ENCODE measurements around the gene RALGAPA1.
"Not testable (repeated sequence)": the region's sequence is repeated elsewhere in the genome, so short reads cannot be mapped to it uniquely, and the experiment has no call there.

The RALGAPA1 gene

GRCh38 chr14:35666429-35667043 is 142.6 kb downstream of the RALGAPA1 start:
- Histone ChIP-seq H3K4me3 (ENCODE audit: low read length) (no peak overlapping the region), H3K27ac (ENCODE audit: low read depth, low read length) (no peak overlapping the region), H3K4me1 (ENCODE audit: control insufficient read depth, insufficient read depth, low read length) (no peaks in the 10 kb centered on the region), H3K36me3 (ENCODE audit: control insufficient read depth, insufficient read depth, low read length) (no peaks in the 10 kb centered on the region), H3K9ac (ENCODE audit: low read length) (no peak overlapping the region), H3K27me3 (ENCODE audit: control insufficient read depth, insufficient read depth, low read length) (no peaks in the 10 kb centered on the region)

- Histone ChIP-seq H3K4me1 (ENCODE audit: control insufficient read depth, insufficient read depth, low read length) (no peaks in the 10 kb centered on the region), H3K9ac (ENCODE audit: low read length) (no peak overlapping the region), H3K36me3 (ENCODE audit: control insufficient read depth, insufficient read depth, low read length) (no peaks in the 10 kb centered on the region), H3K4me3 (ENCODE audit: low read length) (no peak overlapping the region), H3K27me3 (ENCODE audit: control insufficient read depth, insufficient read depth, low read length) (no peaks in the 10 kb centered on the region), H3K27ac (ENCODE audit: low read depth, low read length) (no peak overlapping the region)
Measured at GRCh38 chr14:35661875-35662274, 147.2 kb downstream of the RALGAPA1 start.

- Histone ChIP-seq H3K4me1 (ENCODE audit: control insufficient read depth, insufficient read depth, low read length) (no peaks in the 10 kb centered on the region), H3K4me3 (ENCODE audit: low read length) (no peak overlapping the region), H3K27ac (ENCODE audit: low read depth, low read length) (no peak overlapping the region), H3K27me3 (ENCODE audit: control insufficient read depth, insufficient read depth, low read length) (no peaks in the 10 kb centered on the region), H3K36me3 (ENCODE audit: control insufficient read depth, insufficient read depth, low read length) (no peaks in the 10 kb centered on the region), H3K9ac (ENCODE audit: low read length) (no peak overlapping the region)
Measured at GRCh38 chr14:35653045-35653444, 156.1 kb downstream of the RALGAPA1 start.

GRCh38 chr14:35643513-35643912 is 165.6 kb downstream of the RALGAPA1 start:
- peaks cover 16% of the 10 kb centered on the region for H3K36me3 ChIP-seq (ENCODE audit: control insufficient read depth, insufficient read depth, low read length)

GRCh38 chr14:35637851-35638250 is 171.2 kb downstream of the RALGAPA1 start:
- Histone ChIP-seq H3K27me3 (ENCODE audit: control insufficient read depth, insufficient read depth, low read length) (no peaks in the 10 kb centered on the region), H3K36me3 (ENCODE audit: control insufficient read depth, insufficient read depth, low read length) (peaks cover 2% of the 10 kb centered on the region), H3K4me3 (ENCODE audit: low read length) (no peak overlapping the region), H3K27ac (ENCODE audit: low read depth, low read length) (no peak overlapping the region), H3K9ac (ENCODE audit: low read length) (no peak overlapping the region), H3K4me1 (ENCODE audit: control insufficient read depth, insufficient read depth, low read length) (no peaks in the 10 kb centered on the region)

More at GRCh38 chr14:35643513-35643912, 165.6 kb downstream of the RALGAPA1 start:
- Histone ChIP-seq H3K4me1 (ENCODE audit: control insufficient read depth, insufficient read depth, low read length) (no peaks in the 10 kb centered on the region), H3K9ac (ENCODE audit: low read length) (no peak overlapping the region), H3K27ac (ENCODE audit: low read depth, low read length) (no peak overlapping the region), H3K27me3 (ENCODE audit: control insufficient read depth, insufficient read depth, low read length) (no peaks in the 10 kb centered on the region), H3K4me3 (ENCODE audit: low read length) (no peak overlapping the region)

GRCh38 chr14:35637269-35637668 is 171.8 kb downstream of the RALGAPA1 start:
- Histone ChIP-seq H3K9ac (ENCODE audit: low read length) (no peak overlapping the region), H3K4me1 (ENCODE audit: control insufficient read depth, insufficient read depth, low read length) (no peaks in the 10 kb centered on the region), H3K27ac (ENCODE audit: low read depth, low read length) (no peak overlapping the region), H3K27me3 (ENCODE audit: control insufficient read depth, insufficient read depth, low read length) (no peaks in the 10 kb centered on the region), H3K4me3 (ENCODE audit: low read length) (no peak overlapping the region), H3K36me3 (ENCODE audit: control insufficient read depth, insufficient read depth, low read length) (peaks cover 2% of the 10 kb centered on the region)

GRCh38 chr14:35632676-35633075 is 176.4 kb downstream of the RALGAPA1 start:
- Histone ChIP-seq H3K9ac (ENCODE audit: low read length) (no peak overlapping the region), H3K4me1 (ENCODE audit: control insufficient read depth, insufficient read depth, low read length) (no peaks in the 10 kb centered on the region), H3K27ac (ENCODE audit: low read depth, low read length) (no peak overlapping the region), H3K4me3 (ENCODE audit: low read length) (no peak overlapping the region), H3K36me3 (ENCODE audit: control insufficient read depth, insufficient read depth, low read length) (no peaks in the 10 kb centered on the region), H3K27me3 (ENCODE audit: control insufficient read depth, insufficient read depth, low read length) (no peaks in the 10 kb centered on the region)

GRCh38 chr14:35632271-35632670 is 176.8 kb downstream of the RALGAPA1 start:
- H3K9ac ChIP-seq (ENCODE audit: low read length): no peak overlapping the region
- H3K4me3 ChIP-seq (ENCODE audit: low read length): no peak overlapping the region
- no peaks in the 10 kb centered on the region for H3K27me3 ChIP-seq (ENCODE audit: control insufficient read depth, insufficient read depth, low read length)
- H3K4me1 ChIP-seq (ENCODE audit: control insufficient read depth, insufficient read depth, low read length): no peaks in the 10 kb centered on the region
- H3K27ac ChIP-seq (ENCODE audit: low read depth, low read length): no peak overlapping the region
- H3K36me3 ChIP-seq (ENCODE audit: control insufficient read depth, insufficient read depth, low read length): no peaks in the 10 kb centered on the region

- H3K4me3 ChIP-seq (ENCODE audit: low read length): no peak overlapping the region
Measured at GRCh38 chr14:35631071-35631805, 177.9 kb downstream of the RALGAPA1 start.

GRCh38 chr14:35628989-35629388 is 180.1 kb downstream of the RALGAPA1 start:
- H3K27me3 ChIP-seq (ENCODE audit: control insufficient read depth, insufficient read depth, low read length): no peaks in the 10 kb centered on the region
- H3K27ac ChIP-seq (ENCODE audit: low read depth, low read length): no peak overlapping the region
- H3K4me1 ChIP-seq (ENCODE audit: control insufficient read depth, insufficient read depth, low read length): no peaks in the 10 kb centered on the region
- peaks cover 3% of the 10 kb centered on the region for H3K36me3 ChIP-seq (ENCODE audit: control insufficient read depth, insufficient read depth, low read length)
- no peak overlapping the region for H3K4me3 ChIP-seq (ENCODE audit: low read length)
- H3K9ac ChIP-seq (ENCODE audit: low read length): no peak overlapping the region

More at GRCh38 chr14:35631071-35631805, 177.9 kb downstream of the RALGAPA1 start:
- H3K27me3 ChIP-seq (ENCODE audit: control insufficient read depth, insufficient read depth, low read length): no peaks in the 10 kb centered on the region
- H3K9ac ChIP-seq (ENCODE audit: low read length): no peak overlapping the region
- H3K36me3 ChIP-seq (ENCODE audit: control insufficient read depth, insufficient read depth, low read length): peaks cover 2% of the 10 kb centered on the region
- no peaks in the 10 kb centered on the region for H3K4me1 ChIP-seq (ENCODE audit: control insufficient read depth, insufficient read depth, low read length)
- H3K27ac ChIP-seq (ENCODE audit: low read depth, low read length): no peak overlapping the region

- not testable (repeated sequence) for H3K9ac ChIP-seq (ENCODE audit: low read length); H3K27ac ChIP-seq (ENCODE audit: low read depth, low read length); H3K4me3 ChIP-seq (ENCODE audit: low read length); H3K36me3 ChIP-seq (ENCODE audit: control insufficient read depth, insufficient read depth, low read length); H3K27me3 ChIP-seq (ENCODE audit: control insufficient read depth, insufficient read depth, low read length); H3K4me1 ChIP-seq (ENCODE audit: control insufficient read depth, insufficient read depth, low read length)
Measured at GRCh38 chr14:35626947-35627346, 182.1 kb downstream of the RALGAPA1 start.

GRCh38 chr14:35621996-35622395 is 187.1 kb downstream of the RALGAPA1 start:
- H3K4me3 ChIP-seq (ENCODE audit: low read length); H3K27ac ChIP-seq (ENCODE audit: low read depth, low read length); H3K27me3 ChIP-seq (ENCODE audit: control insufficient read depth, insufficient read depth, low read length); H3K4me1 ChIP-seq (ENCODE audit: control insufficient read depth, insufficient read depth, low read length); H3K9ac ChIP-seq (ENCODE audit: low read length); H3K36me3 ChIP-seq (ENCODE audit: control insufficient read depth, insufficient read depth, low read length): not testable (repeated sequence)

GRCh38 chr14:35619998-35620397 is 189.1 kb downstream of the RALGAPA1 start:
- not testable (repeated sequence) for H3K36me3 ChIP-seq (ENCODE audit: control insufficient read depth, insufficient read depth, low read length); H3K27ac ChIP-seq (ENCODE audit: low read depth, low read length); H3K4me1 ChIP-seq (ENCODE audit: control insufficient read depth, insufficient read depth, low read length); H3K9ac ChIP-seq (ENCODE audit: low read length); H3K4me3 ChIP-seq (ENCODE audit: low read length); H3K27me3 ChIP-seq (ENCODE audit: control insufficient read depth, insufficient read depth, low read length)
